GM18520 (cell line): ENCODE results near the gene SOCS3.
"Not testable (repeated sequence)": the region's sequence is repeated elsewhere in the genome, so short reads cannot be mapped to it uniquely, and the experiment has no call there.

Experiments
- ATAC-seq: cut with Tn5 transposase; IDR thresholded peaks from one replicate; pipeline ENCODE4 v1.9.1; 2021; ENCODE audit not compliant: unreplicated experiment

The SOCS3 gene

GRCh38 chr17:78314683-78315354 is 45.1 kb downstream of the SOCS3 start:
- no peak for ATAC-seq

GRCh38 chr17:78313735-78314648 is 45.9 kb downstream of the SOCS3 start:
- no peak for ATAC-seq

- ATAC-seq = not testable (repeated sequence)
Measured at GRCh38 chr17:78309659-78310255, 50.1 kb downstream of the SOCS3 start.

GRCh38 chr17:78307887-78308638 is 51.8 kb downstream of the SOCS3 start:
- ATAC-seq = no peak

GRCh38 chr17:78306913-78307312 is 53.0 kb downstream of the SOCS3 start:
- ATAC-seq = no peak
